AG09319 (cell line): ENCODE data around the gene GK.
"Not testable (repeated sequence)": the region's sequence is repeated elsewhere in the genome, so short reads cannot be mapped to it uniquely, and the experiment has no call there.

Experiments
- DNase-seq: peaks from one replicate; pipeline ENCODE4 v3.0.0-alpha.2; 2010; ENCODE audit warnings: low read depth; ENCODE audit errors: extremely low read depth
- CTCF ChIP-seq: IDR thresholded peaks from 2 replicates; pipeline ENCODE4 v1.5.1; 2011; ENCODE audit warnings: low read depth, mild to moderate bottlenecking, inconsistent platforms, low read length, moderate library complexity

GK gene

GRCh38 chrX:30748342-30748960 lies 95.2 kb downstream of the GK start:
- DNase-seq: no peak
- no peak for TF ChIP-seq CTCF

GRCh38 chrX:30751497-30751896 lies 98.3 kb downstream of the GK start:
- DNase-seq: no peak
- no peak for TF ChIP-seq CTCF

- DNase-seq: no peak
- TF ChIP-seq CTCF: no peak
Measured at GRCh38 chrX:30762755-30763154, 109.5 kb downstream of the GK start.

- not testable (repeated sequence) for DNase-seq
Measured at GRCh38 chrX:30773764-30774163, 120.5 kb downstream of the GK start.

- TF ChIP-seq CTCF: no peak
Measured at GRCh38 chrX:30777575-30777974, 124.4 kb downstream of the GK start.

GRCh38 chrX:30779453-30780030 lies 126.3 kb downstream of the GK start:
- DNase-seq: no peak
- TF ChIP-seq CTCF: no peak

More at GRCh38 chrX:30777575-30777974, 124.4 kb downstream of the GK start:
- no peak for DNase-seq
